Trophoblast cell (in vitro differentiated cells and primary cell): ENCODE results near the gene BBX.

Source experiments
- DNase-seq, 2 donors: peaks; one replicate each; pipeline ENCODE4 v3.0.0-alpha.2; 2016
- H2AFZ ChIP-seq: 2 replicates; pipeline ENCODE4 v1.6.1; 2013; ENCODE audit warnings: low read length, moderate library complexity, mild to moderate bottlenecking; ENCODE audit not compliant: insufficient read depth, poor library complexity
- H2AK5ac ChIP-seq: 2 replicates; pipeline ENCODE4 v1.6.1; 2013; ENCODE audit warnings: mild to moderate bottlenecking, low read length
- H2BK120ac ChIP-seq: 2 replicates; pipeline ENCODE4 v1.6.1; 2013; ENCODE audit warnings: low read length, mild to moderate bottlenecking, moderate library complexity; ENCODE audit not compliant: insufficient read depth, poor library complexity
- H2BK12ac ChIP-seq: 2 replicates; pipeline ENCODE4 v1.6.1; 2013; ENCODE audit warnings: mild to moderate bottlenecking, low read length, moderate library complexity
- H2BK5ac ChIP-seq: 2 replicates; pipeline ENCODE4 v1.6.1; 2013; ENCODE audit warnings: low read length, low read depth, moderate library complexity, mild to moderate bottlenecking; ENCODE audit not compliant: poor library complexity
- H3K14ac ChIP-seq: 2 replicates; pipeline ENCODE4 v1.6.1; 2013; ENCODE audit warnings: mild to moderate bottlenecking, low read length
- H3K18ac ChIP-seq: 2 replicates; pipeline ENCODE4 v1.6.1; 2013; ENCODE audit warnings: mild to moderate bottlenecking, low read length
- H3K23ac ChIP-seq: 2 replicates; pipeline ENCODE4 v1.6.1; 2013; ENCODE audit warnings: low read length
- H3K27ac ChIP-seq: 2 replicates; pipeline ENCODE4 v1.5.1; 2013; ENCODE audit warnings: low read depth, mild to moderate bottlenecking, inconsistent platforms, low read length, moderate library complexity
- H3K27me3 ChIP-seq: 2 replicates; pipeline ENCODE4 v1.6.1; 2013; ENCODE audit warnings: inconsistent platforms, mild to moderate bottlenecking, low read length, moderate library complexity; ENCODE audit not compliant: insufficient read depth
- H3K36me3 ChIP-seq, 2 experiments: 1 replicate in 1 of 2; 2 replicates in 1 of 2; pipeline ENCODE4 v1.6.1; 2013; ENCODE audit warnings: low read length in 2 of 2, mild to moderate bottlenecking in 2 of 2, moderate library complexity in 1 of 2; ENCODE audit not compliant: insufficient read depth in 2 of 2, control insufficient read depth in 1 of 2
- H3K4ac ChIP-seq: 2 replicates; pipeline ENCODE4 v1.6.1; 2013; ENCODE audit warnings: low read depth, mild to moderate bottlenecking, low read length, moderate library complexity
- H3K4me1 ChIP-seq, 2 experiments: 1 replicate in 1 of 2; 2 replicates in 1 of 2; pipeline ENCODE4 v1.6.1; 2013; ENCODE audit warnings: low read length in 2 of 2, mild to moderate bottlenecking in 2 of 2, moderate library complexity in 1 of 2; ENCODE audit not compliant: insufficient read depth in 2 of 2, control insufficient read depth in 1 of 2
- H3K4me2 ChIP-seq: 2 replicates; pipeline ENCODE4 v1.6.1; 2013; ENCODE audit warnings: inconsistent platforms, mild to moderate bottlenecking, low read length, moderate library complexity
- H3K4me3 ChIP-seq: 2 replicates; pipeline ENCODE4 v1.5.1; 2013; ENCODE audit warnings: mild to moderate bottlenecking, low read depth, low read length, inconsistent platforms
- H3K79me1 ChIP-seq: one replicate; pipeline ENCODE4 v1.6.1; 2013; ENCODE audit warnings: low read length
- H3K79me2 ChIP-seq: 2 replicates; pipeline ENCODE4 v1.6.1; 2013; ENCODE audit warnings: low read length, mild to moderate bottlenecking; ENCODE audit not compliant: control insufficient read depth, insufficient read depth, poor library complexity
- H3K9ac ChIP-seq: 2 replicates; pipeline ENCODE4 v1.6.1; 2013; ENCODE audit warnings: mild to moderate bottlenecking, low read length
- H3K9me3 ChIP-seq: 2 replicates; pipeline ENCODE4 v1.6.1; 2013; ENCODE audit warnings: low read depth, mild to moderate bottlenecking, control low read depth, inconsistent platforms, low read length; ENCODE audit not compliant: insufficient read depth
- H4K12ac ChIP-seq: 2 replicates; pipeline ENCODE4 v1.6.1; 2013; ENCODE audit warnings: low read depth, mild to moderate bottlenecking, low read length, moderate library complexity
- H4K8ac ChIP-seq: 2 replicates; pipeline ENCODE4 v1.6.1; 2013; ENCODE audit warnings: low read depth, mild to moderate bottlenecking, low read length, moderate library complexity
- H4K91ac ChIP-seq: one replicate; pipeline ENCODE4 v1.6.1; 2013; ENCODE audit warnings: low read depth, mild to moderate bottlenecking, low read length, moderate library complexity
- WGBS: extraction: QIAGEN DNeasy Blood & Tissue Kit; methylation state at CpG from one replicate; pipeline ENCODE4 v1.1.7; 2013; ENCODE audit warnings: missing lambda C conversion rate; ENCODE audit not compliant: insufficient read length, insufficient coverage; ENCODE audit errors: extremely low coverage; 5-methylcytosine and 5-hydroxymethylcytosine counted together

BBX gene

GRCh38 chr3:107685383-107685782, 162.6 kb downstream of the BBX start:
- Histone ChIP-seq H3K9ac (no peak overlapping the region), H2AFZ (no peak overlapping the region), H3K79me1 (no peaks in the 10 kb centered on the region), H3K18ac (no peak overlapping the region), H4K12ac (no peak overlapping the region), H2BK120ac (no peak overlapping the region), H3K4me1 (no peaks in the 10 kb centered on the region), H3K27me3 (no peaks in the 10 kb centered on the region), H3K9me3 (no peaks in the 10 kb centered on the region), H2AK5ac (no peak overlapping the region), H3K4me3 (no peak overlapping the region), H4K8ac (no peak overlapping the region), H2BK5ac (no peak overlapping the region), H3K4ac (no peak overlapping the region), H3K23ac (no peak overlapping the region), H3K27ac (no peak overlapping the region), H3K4me2 (no peak overlapping the region), H3K79me2 (no peaks in the 10 kb centered on the region), H4K91ac (no peak overlapping the region), H3K14ac (no peak overlapping the region), H3K36me3 (no peaks in the 10 kb centered on the region), H2BK12ac (no peak overlapping the region)
- no peak for DNase-seq
- WGBS, result no CpG with 5 or more reads among the region's 2 CpGs

DNA sequence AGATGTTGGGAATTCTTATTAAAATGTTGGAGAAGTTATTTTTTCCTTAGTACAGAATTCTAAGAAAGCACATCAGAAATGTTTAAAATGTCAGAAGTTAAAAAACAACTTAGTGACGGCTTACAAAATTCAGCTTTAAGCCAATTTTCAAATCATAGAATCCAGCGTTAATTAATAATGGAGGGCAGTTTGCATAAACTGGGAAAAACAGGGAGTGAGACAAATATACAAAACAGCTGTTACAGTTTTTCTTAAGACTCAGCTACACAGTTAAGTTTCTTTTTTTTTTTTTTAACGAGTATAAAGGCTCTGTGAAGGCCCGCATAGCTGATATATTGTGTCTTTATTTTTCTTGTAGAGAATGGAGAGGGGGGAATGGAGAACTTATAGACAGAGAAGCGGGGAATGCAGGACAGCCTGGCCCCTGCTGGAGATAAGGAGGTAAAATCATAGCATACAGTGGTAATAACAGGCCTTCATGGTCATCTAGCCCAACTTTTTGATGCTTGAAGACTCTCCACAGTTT, 164.4 kb downstream of the BBX start:
- H3K18ac ChIP-seq, result no peak overlapping the region
- H3K79me2 ChIP-seq, result no peaks in the 10 kb centered on the region
- H2BK120ac ChIP-seq, result no peak overlapping the region
- H2BK5ac ChIP-seq, result no peak overlapping the region
- H4K12ac ChIP-seq, result no peak overlapping the region
- no peak overlapping the region for H3K23ac ChIP-seq
- no peak overlapping the region for H4K91ac ChIP-seq
- no peak overlapping the region for H3K27ac ChIP-seq
- H3K4me2 ChIP-seq, result no peak overlapping the region
- H3K4me1 ChIP-seq, result no peaks in the 10 kb centered on the region
- no peak overlapping the region for H3K4me3 ChIP-seq
- DNase-seq, result no peak
- H2AFZ ChIP-seq, result no peak overlapping the region
- H2AK5ac ChIP-seq, result no peak overlapping the region
- no peaks in the 10 kb centered on the region for H3K79me1 ChIP-seq
- H4K8ac ChIP-seq, result no peak overlapping the region
- no peak overlapping the region for H3K9ac ChIP-seq
- H2BK12ac ChIP-seq, result no peak overlapping the region
- H3K27me3 ChIP-seq, result no peaks in the 10 kb centered on the region
- no CpG with 5 or more reads among the region's 5 CpGs for WGBS
- H3K4ac ChIP-seq, result no peak overlapping the region
- H3K36me3 ChIP-seq, result no peaks in the 10 kb centered on the region
- no peak overlapping the region for H3K14ac ChIP-seq
- no peaks in the 10 kb centered on the region for H3K9me3 ChIP-seq

- no peak overlapping the region for H3K23ac ChIP-seq
- H3K4me3 ChIP-seq, result no peak overlapping the region
- H2BK5ac ChIP-seq, result no peak overlapping the region
- H3K27ac ChIP-seq, result no peak overlapping the region
- no peak overlapping the region for H3K9ac ChIP-seq
- no peak overlapping the region for H3K14ac ChIP-seq
- no peak overlapping the region for H2BK12ac ChIP-seq
- no CpG with 5 or more reads among the region's 6 CpGs for WGBS
- DNase-seq, result peak in 1 of 2 donors; percentile 7
- no peak overlapping the region for H3K4ac ChIP-seq
- no peaks in the 10 kb centered on the region for H3K79me1 ChIP-seq
- no peak overlapping the region for H2AK5ac ChIP-seq
- H3K18ac ChIP-seq, result no peak overlapping the region
- H3K9me3 ChIP-seq, result no peaks in the 10 kb centered on the region
- no peak overlapping the region for H4K8ac ChIP-seq
- H2BK120ac ChIP-seq, result no peak overlapping the region
- H3K4me2 ChIP-seq, result no peak overlapping the region
- H3K27me3 ChIP-seq, result no peaks in the 10 kb centered on the region
- no peaks in the 10 kb centered on the region for H3K36me3 ChIP-seq
- no peak overlapping the region for H4K12ac ChIP-seq
- H2AFZ ChIP-seq, result no peak overlapping the region
- no peaks in the 10 kb centered on the region for H3K4me1 ChIP-seq
- H3K79me2 ChIP-seq, result no peaks in the 10 kb centered on the region
- H4K91ac ChIP-seq, result no peak overlapping the region
Measured at GRCh38 chr3:107689355-107689754, 166.6 kb downstream of the BBX start.

GRCh38 chr3:107690522-107691138, 167.9 kb downstream of the BBX start:
- H3K9me3 ChIP-seq, result no peaks in the 10 kb centered on the region
- WGBS, result no CpG with 5 or more reads among the region's 2 CpGs
- H2BK120ac ChIP-seq, result no peak overlapping the region
- no peak overlapping the region for H3K4ac ChIP-seq
- H3K9ac ChIP-seq, result no peak overlapping the region
- no peaks in the 10 kb centered on the region for H3K36me3 ChIP-seq
- no peak overlapping the region for H2BK5ac ChIP-seq
- H3K27me3 ChIP-seq, result no peaks in the 10 kb centered on the region
- no peaks in the 10 kb centered on the region for H3K79me1 ChIP-seq
- H2AFZ ChIP-seq, result no peak overlapping the region
- H3K14ac ChIP-seq, result no peak overlapping the region
- no peak overlapping the region for H3K4me2 ChIP-seq
- H3K79me2 ChIP-seq, result no peaks in the 10 kb centered on the region
- H4K91ac ChIP-seq, result no peak overlapping the region
- H3K23ac ChIP-seq, result no peak overlapping the region
- no peak overlapping the region for H4K12ac ChIP-seq
- H2AK5ac ChIP-seq, result no peak overlapping the region
- H3K4me1 ChIP-seq, result no peaks in the 10 kb centered on the region
- H3K4me3 ChIP-seq, result no peak overlapping the region
- H4K8ac ChIP-seq, result no peak overlapping the region
- no peak overlapping the region for H3K18ac ChIP-seq
- H2BK12ac ChIP-seq, result no peak overlapping the region
- peak; percentile 19 to 89 for DNase-seq
- H3K27ac ChIP-seq, result no peak overlapping the region
